NT2/D1 (cell line): ENCODE measurements around the gene CD300H.

Experiments
- SUZ12 ChIP-seq: IDR thresholded peaks from 2 replicates; pipeline ENCODE4 v1.6.1; 2011; ENCODE audit not compliant: insufficient read length, insufficient read depth; ENCODE audit errors: extremely low read depth
- ZNF274 ChIP-seq: IDR thresholded peaks from 2 replicates; pipeline ENCODE4 v1.6.1; 2011; ENCODE audit warnings: mild to moderate bottlenecking, low read depth, low read length

- TF ChIP-seq SUZ12 (no peak), ZNF274 (no peak)
These were observed 15.3 kb downstream of the CD300H start for GRCh38 chr17:74552037-74552436.
